H1 (cell line): ENCODE measurements around the gene VSX2. TPM values are rescaled to one million over a fixed set of nuclear protein-coding genes. Genes with fewer than 3 reads are reported as not detected.

Experiments used
- CBX8 ChIP-seq: fragments of 300-800, 300-1000 bp; sonication (generic); IDR thresholded peaks from 2 replicates; pipeline ENCODE4 v1.7.1; 2016; ENCODE audit warnings: low read depth, low read length, borderline replicate concordance
- RAD21 ChIP-seq, 2 experiments: IDR thresholded peaks in 1 of 2; conservative IDR thresholded peaks in 1 of 2; 2 replicates each; pipeline ENCODE4 v1.6.1; 2011; ENCODE audit warnings: low read depth in 2 of 2, low read length in 2 of 2, improper control_type of control experiment in 1 of 2, inconsistent platforms in 1 of 2, mild to moderate bottlenecking in 1 of 2, moderate library complexity in 1 of 2
- SUZ12 ChIP-seq: fragments of 200-600 bp; sonication (generic); IDR thresholded peaks from 2 replicates; pipeline ENCODE4 v1.6.1; 2012; ENCODE audit warnings: mild to moderate bottlenecking, inconsistent platforms, low read length, moderate library complexity, mixed read lengths
- polyA plus RNA-seq, 7 experiments: library from polyadenylated mRNA; depleted of rRNA in 3 of 7; stranded (reverse) in 5 of 7; unstranded in 2 of 7; fragments of >200 nt in 5 of 7; fragments of 200-250 nt in 2 of 7; gene quantifications; 1 replicate in 5 of 7; 2 replicates in 1 of 7; 4 replicates in 1 of 7; pipeline versions ENCODE4 v1.2.1 to v1.2.3, GENCODE V29; 2011 to 2013; ENCODE audit warnings: missing spikeins in 2 of 7, mixed read lengths in 2 of 7
- total RNA-seq: library from RNA; stranded (reverse); fragmentation: NEBNext Ultra II Directional; extraction: Animal tissue kit (Norgen Biotek cat#: 25700); gene quantifications from 2 replicates; pipeline ENCODE4 v1.2.1, GENCODE V29; 2021
- TF ChIP-seq, protein P1 (sequence below): fragments of 300-600 bp; sonication (generic); IDR thresholded peaks from 2 replicates; pipeline ENCODE4 v1.7.1; 2012; ENCODE audit warnings: low read length, moderate library complexity, mild to moderate bottlenecking, inconsistent platforms; ENCODE audit not compliant: insufficient replicate concordance
- TF ChIP-seq, protein P2 (sequence below), 3 experiments: IDR thresholded peaks; 1 replicate in 2 of 3; 2 replicates in 1 of 3; pipeline versions ENCODE4 v1.5.1 to v1.6.1; 2011; ENCODE audit warnings: low read length in 3 of 3, mild to moderate bottlenecking in 3 of 3, inconsistent platforms in 2 of 3, low read depth in 1 of 3, moderate library complexity in 1 of 3; ENCODE audit not compliant: insufficient read depth in 1 of 3; ENCODE audit errors: control extremely low read depth in 1 of 3

The VSX2 gene
- total and polyA plus RNA-seq, 2 of the 8 experiments (the other 6 are each of a cell fraction or from before 2014, with no cell fraction given): 0.08 to 0.22 TPM

DNA sequence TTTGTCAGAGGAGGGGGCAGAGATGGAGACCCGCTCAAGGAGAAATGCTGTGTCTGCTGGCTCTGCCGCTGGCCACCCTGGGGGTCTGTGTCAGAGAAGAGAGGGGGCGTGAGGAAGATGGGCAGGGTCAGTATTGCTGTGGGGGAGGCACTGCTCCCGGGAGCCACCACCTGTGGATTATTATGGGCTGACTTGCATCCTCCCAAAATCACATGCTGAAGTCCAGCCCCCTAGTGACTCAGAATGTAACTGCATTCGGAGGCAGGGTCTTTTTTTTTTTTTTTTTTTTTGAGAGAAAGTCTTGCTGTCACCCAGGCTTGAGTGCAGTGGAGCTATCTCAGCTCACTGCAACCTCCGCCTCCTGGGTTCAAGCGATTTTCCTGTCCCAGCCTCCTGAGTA, 51.2 kb downstream of the VSX2 start (continued):
- TF ChIP-seq, protein P1, sequence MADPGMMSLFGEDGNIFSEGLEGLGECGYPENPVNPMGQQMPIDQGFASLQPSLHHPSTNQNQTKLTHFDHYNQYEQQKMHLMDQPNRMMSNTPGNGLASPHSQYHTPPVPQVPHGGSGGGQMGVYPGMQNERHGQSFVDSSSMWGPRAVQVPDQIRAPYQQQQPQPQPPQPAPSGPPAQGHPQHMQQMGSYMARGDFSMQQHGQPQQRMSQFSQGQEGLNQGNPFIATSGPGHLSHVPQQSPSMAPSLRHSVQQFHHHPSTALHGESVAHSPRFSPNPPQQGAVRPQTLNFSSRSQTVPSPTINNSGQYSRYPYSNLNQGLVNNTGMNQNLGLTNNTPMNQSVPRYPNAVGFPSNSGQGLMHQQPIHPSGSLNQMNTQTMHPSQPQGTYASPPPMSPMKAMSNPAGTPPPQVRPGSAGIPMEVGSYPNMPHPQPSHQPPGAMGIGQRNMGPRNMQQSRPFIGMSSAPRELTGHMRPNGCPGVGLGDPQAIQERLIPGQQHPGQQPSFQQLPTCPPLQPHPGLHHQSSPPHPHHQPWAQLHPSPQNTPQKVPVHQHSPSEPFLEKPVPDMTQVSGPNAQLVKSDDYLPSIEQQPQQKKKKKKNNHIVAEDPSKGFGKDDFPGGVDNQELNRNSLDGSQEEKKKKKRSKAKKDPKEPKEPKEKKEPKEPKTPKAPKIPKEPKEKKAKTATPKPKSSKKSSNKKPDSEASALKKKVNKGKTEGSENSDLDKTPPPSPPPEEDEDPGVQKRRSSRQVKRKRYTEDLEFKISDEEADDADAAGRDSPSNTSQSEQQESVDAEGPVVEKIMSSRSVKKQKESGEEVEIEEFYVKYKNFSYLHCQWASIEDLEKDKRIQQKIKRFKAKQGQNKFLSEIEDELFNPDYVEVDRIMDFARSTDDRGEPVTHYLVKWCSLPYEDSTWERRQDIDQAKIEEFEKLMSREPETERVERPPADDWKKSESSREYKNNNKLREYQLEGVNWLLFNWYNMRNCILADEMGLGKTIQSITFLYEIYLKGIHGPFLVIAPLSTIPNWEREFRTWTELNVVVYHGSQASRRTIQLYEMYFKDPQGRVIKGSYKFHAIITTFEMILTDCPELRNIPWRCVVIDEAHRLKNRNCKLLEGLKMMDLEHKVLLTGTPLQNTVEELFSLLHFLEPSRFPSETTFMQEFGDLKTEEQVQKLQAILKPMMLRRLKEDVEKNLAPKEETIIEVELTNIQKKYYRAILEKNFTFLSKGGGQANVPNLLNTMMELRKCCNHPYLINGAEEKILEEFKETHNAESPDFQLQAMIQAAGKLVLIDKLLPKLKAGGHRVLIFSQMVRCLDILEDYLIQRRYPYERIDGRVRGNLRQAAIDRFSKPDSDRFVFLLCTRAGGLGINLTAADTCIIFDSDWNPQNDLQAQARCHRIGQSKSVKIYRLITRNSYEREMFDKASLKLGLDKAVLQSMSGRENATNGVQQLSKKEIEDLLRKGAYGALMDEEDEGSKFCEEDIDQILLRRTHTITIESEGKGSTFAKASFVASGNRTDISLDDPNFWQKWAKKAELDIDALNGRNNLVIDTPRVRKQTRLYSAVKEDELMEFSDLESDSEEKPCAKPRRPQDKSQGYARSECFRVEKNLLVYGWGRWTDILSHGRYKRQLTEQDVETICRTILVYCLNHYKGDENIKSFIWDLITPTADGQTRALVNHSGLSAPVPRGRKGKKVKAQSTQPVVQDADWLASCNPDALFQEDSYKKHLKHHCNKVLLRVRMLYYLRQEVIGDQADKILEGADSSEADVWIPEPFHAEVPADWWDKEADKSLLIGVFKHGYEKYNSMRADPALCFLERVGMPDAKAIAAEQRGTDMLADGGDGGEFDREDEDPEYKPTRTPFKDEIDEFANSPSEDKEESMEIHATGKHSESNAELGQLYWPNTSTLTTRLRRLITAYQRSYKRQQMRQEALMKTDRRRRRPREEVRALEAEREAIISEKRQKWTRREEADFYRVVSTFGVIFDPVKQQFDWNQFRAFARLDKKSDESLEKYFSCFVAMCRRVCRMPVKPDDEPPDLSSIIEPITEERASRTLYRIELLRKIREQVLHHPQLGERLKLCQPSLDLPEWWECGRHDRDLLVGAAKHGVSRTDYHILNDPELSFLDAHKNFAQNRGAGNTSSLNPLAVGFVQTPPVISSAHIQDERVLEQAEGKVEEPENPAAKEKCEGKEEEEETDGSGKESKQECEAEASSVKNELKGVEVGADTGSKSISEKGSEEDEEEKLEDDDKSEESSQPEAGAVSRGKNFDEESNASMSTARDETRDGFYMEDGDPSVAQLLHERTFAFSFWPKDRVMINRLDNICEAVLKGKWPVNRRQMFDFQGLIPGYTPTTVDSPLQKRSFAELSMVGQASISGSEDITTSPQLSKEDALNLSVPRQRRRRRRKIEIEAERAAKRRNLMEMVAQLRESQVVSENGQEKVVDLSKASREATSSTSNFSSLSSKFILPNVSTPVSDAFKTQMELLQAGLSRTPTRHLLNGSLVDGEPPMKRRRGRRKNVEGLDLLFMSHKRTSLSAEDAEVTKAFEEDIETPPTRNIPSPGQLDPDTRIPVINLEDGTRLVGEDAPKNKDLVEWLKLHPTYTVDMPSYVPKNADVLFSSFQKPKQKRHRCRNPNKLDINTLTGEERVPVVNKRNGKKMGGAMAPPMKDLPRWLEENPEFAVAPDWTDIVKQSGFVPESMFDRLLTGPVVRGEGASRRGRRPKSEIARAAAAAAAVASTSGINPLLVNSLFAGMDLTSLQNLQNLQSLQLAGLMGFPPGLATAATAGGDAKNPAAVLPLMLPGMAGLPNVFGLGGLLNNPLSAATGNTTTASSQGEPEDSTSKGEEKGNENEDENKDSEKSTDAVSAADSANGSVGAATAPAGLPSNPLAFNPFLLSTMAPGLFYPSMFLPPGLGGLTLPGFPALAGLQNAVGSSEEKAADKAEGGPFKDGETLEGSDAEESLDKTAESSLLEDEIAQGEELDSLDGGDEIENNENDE: no peak
- TF ChIP-seq, protein P2, sequence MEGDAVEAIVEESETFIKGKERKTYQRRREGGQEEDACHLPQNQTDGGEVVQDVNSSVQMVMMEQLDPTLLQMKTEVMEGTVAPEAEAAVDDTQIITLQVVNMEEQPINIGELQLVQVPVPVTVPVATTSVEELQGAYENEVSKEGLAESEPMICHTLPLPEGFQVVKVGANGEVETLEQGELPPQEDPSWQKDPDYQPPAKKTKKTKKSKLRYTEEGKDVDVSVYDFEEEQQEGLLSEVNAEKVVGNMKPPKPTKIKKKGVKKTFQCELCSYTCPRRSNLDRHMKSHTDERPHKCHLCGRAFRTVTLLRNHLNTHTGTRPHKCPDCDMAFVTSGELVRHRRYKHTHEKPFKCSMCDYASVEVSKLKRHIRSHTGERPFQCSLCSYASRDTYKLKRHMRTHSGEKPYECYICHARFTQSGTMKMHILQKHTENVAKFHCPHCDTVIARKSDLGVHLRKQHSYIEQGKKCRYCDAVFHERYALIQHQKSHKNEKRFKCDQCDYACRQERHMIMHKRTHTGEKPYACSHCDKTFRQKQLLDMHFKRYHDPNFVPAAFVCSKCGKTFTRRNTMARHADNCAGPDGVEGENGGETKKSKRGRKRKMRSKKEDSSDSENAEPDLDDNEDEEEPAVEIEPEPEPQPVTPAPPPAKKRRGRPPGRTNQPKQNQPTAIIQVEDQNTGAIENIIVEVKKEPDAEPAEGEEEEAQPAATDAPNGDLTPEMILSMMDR (IDR thresholded peaks at IDR 0.05; ENCODE audit: control extremely low read depth in 1 of 3, insufficient read depth in 1 of 3, low read depth in 1 of 3, low read length in 3 of 3): peak; percentile 32 to 55 (median 52)
- TF ChIP-seq SUZ12 (no peak), RAD21 (IDR thresholded peaks at IDR 0.05 in 1 of 2, conservative IDR thresholded peaks at IDR 0.05 in 1 of 2; ENCODE audit: low read depth in 2 of 2, low read length in 2 of 2) (peak; percentile 38 to 41; a peak in 3 of 4 replicates), CBX8 (no peak)
